ENCODE data around the gene PLA2G15.

PLA2G15 gene

DNA sequence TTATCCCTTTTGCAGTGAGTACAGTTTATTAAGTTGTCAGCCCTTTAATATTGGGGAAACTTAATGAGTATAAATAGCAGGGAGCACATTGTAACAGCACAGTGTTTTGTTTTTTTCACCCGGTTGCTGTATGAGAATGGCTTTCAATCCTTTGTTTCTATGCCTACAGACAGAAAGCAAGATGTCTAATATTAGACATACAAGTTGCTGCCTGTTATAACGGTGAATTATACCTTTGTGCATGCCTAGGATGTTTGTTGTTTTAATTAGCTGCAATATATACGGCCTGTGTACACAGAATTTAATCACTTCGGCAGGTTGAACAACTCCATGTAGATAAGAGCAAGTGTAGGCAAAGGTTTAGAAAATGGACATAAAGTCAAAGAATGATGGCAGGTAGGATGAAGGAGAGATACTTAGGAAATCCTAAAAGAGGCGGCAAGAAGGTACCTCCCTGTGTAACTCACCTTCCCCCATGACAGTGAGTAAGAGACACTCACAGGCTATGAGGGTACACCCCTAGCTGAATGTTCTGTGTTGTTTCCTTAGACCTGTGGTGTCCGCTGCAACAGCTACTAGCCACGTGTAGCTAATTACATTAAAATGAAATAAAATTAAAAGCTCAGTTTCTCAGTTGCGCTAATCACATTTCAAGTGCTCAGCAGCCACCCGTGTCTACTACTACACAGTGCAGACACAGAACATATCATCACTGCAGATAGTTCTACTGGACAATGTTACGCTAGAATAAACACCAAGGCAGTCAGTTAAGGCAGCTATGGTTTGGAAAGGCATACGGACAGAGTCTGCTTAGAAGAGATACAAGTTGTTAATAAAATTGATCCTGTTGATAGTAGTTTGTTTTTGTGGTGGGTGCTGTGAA lies 54.6 kb downstream of the PLA2G15 start:
- TF ChIP-seq, protein P1, sequence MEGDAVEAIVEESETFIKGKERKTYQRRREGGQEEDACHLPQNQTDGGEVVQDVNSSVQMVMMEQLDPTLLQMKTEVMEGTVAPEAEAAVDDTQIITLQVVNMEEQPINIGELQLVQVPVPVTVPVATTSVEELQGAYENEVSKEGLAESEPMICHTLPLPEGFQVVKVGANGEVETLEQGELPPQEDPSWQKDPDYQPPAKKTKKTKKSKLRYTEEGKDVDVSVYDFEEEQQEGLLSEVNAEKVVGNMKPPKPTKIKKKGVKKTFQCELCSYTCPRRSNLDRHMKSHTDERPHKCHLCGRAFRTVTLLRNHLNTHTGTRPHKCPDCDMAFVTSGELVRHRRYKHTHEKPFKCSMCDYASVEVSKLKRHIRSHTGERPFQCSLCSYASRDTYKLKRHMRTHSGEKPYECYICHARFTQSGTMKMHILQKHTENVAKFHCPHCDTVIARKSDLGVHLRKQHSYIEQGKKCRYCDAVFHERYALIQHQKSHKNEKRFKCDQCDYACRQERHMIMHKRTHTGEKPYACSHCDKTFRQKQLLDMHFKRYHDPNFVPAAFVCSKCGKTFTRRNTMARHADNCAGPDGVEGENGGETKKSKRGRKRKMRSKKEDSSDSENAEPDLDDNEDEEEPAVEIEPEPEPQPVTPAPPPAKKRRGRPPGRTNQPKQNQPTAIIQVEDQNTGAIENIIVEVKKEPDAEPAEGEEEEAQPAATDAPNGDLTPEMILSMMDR (IDR thresholded peaks at IDR 0.05; ENCODE audit: low read depth, low read length, missing control alignments): no peak
- no peak for DNase-seq (ENCODE audit: extremely low read depth, low read depth)
- H3K4me3 ChIP-seq (replicated peaks; ENCODE audit: low read depth, low read length): no peak overlapping the region

DNA sequence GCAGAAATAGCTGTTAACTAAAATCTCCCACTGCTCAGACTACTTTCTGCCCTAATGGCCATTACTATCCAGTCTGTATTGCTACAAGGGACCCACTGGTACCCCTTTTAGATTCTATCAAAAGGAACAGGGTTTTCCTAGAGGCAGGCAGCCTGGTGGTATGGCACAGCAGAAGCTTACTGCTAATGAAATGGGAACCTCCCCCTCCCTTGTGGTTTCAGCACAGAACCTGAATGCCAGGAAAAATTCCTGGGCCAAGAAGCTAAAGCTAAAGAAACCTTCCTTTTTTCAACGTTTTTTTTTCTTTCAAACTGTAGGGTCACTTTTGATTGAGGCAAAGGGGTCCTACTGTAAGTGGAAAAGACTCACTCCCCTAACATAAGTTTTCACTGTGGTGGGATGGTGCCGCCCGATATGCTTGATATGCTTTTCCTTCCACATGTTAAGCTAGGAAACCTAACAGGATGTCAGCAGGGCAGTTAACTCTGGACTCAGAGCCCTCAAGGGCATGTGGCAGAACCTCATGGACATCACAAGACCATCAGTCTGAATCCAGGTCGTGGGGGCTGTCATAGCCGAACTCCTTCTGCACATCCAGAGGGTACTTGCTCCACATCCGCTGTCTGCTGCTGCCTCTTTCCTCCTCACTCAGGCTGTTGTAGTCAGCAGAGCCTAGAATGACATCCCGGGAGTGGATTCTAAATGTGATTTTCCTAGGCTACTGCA lies 55.7 kb downstream of the PLA2G15 start:
- H3K4me3 ChIP-seq (replicated peaks; ENCODE audit: low read depth, low read length): no peak overlapping the region
- TF ChIP-seq, protein P1 (IDR thresholded peaks at IDR 0.05; ENCODE audit: low read depth, low read length, missing control alignments): no peak
- DNase-seq (ENCODE audit: extremely low read depth, low read depth): no peak

DNA sequence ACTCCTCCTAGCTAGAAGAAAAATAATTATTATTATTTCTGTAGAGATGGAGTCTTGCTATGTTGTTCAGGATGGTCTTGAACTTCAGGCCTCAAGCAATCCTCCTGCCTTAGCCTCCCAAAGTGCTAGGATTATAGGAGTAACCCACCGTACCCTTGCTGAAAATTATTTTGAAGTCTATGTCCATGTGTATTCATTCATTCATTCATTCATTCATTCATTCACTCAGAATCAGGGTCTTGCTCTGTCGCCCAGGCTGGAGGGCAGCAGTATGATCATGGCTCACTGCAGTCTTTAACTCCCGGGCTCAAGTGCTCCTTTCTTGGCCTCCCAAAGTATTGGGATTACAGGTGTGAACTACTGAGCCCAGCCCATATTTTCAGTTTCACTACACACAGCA lies 61.5 kb downstream of the PLA2G15 start:
- no peak overlapping the region for H3K4me3 ChIP-seq (replicated peaks; ENCODE audit: low read depth, low read length)
- DNase-seq (ENCODE audit: extremely low read depth, low read depth): no peak
- TF ChIP-seq, protein P1 (IDR thresholded peaks at IDR 0.05; ENCODE audit: low read depth, low read length, missing control alignments): no peak

DNA sequence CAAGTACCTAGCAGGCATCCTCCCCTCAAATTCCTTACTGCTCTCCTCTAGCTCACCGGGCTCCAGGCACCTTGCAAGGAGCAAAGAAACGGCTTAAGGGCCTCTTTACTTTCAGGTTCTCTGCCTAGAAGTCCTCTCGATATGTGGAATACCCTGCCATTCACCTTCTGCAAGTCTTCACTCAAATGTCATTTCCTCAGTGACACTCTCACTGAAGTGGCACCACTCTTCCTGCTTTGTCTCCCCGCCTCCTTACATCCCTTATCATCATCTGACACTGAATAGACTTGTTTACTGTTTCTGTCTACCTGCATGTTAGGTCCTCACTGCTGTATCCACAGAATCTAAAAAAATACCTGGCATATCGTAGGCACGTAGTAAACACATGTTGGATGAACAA lies 64.6 kb downstream of the PLA2G15 start:
- DNase-seq (ENCODE audit: extremely low read depth, low read depth): no peak

DNA sequence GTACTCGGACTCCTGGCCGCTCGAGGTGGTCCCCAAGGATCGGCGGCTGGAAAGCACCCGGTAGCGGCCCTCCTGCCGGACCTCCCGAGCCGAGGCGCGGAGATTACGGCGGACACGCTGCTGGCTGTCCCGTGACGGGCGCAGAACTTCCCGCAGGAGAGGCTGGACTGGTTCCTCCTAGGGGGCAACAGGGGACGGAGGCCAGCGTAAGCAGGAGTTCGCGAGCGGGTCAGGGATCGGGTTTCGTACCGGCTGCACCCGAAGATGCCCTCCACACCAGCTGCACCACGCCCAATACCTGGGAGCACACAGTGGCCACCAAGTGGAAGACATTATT lies 65.2 kb downstream of the PLA2G15 start:
- peak overlapping the region; percentile 85 for H3K4me3 ChIP-seq (replicated peaks; ENCODE audit: low read depth, low read length)
- no peak for DNase-seq (ENCODE audit: extremely low read depth, low read depth)
- TF ChIP-seq, protein P1 (IDR thresholded peaks at IDR 0.05; ENCODE audit: low read depth, low read length, missing control alignments): no peak

More for the DNA sequence above, 64.6 kb downstream of the PLA2G15 start:
- peak overlapping the region; percentile 85 for H3K4me3 ChIP-seq (replicated peaks; ENCODE audit: low read depth, low read length)
- TF ChIP-seq, protein P1 (IDR thresholded peaks at IDR 0.05; ENCODE audit: low read depth, low read length, missing control alignments): no peak

All from HFF-Myc (cell line).